OCI-LY7 (cell line): ENCODE results near the gene SS18. TPM values are rescaled to one million over a fixed set of nuclear protein-coding genes. Genes with fewer than 3 reads are reported as not detected.

Experiments used
- BruUV-seq: library from RNA; stranded (reverse); fragments of 400-500 nt; replicated peaks from 2 replicates; lab custom pipeline; 2021; lab: Mats Ljungman, UMichigan
- CTCF ChIA-PET: fragments of 300-600 bp; sonication (Branson Sonifier 250); formaldehyde crosslinking; loops from one replicate; lab custom pipeline; 2022; ENCODE audit warnings: antibody characterized with exemption; ENCODE audit not compliant: unreplicated experiment; lab: Charles Lee
- POLR2A ChIA-PET: fragments of 300-600 bp; sonication (Branson Sonifier 250); formaldehyde crosslinking; loops from one replicate; lab custom pipeline; 2022; ENCODE audit warnings: antibody characterized with exemption; lab: Charles Lee
- DNase-seq: peaks from one replicate; pipeline ENCODE4 v3.0.0-alpha.2; 2015; ENCODE audit warnings: low spot score
- H2AFZ ChIP-seq: fragments of 200-600 bp; sonication (generic), shearing (Covaris generic); 2 replicates; pipeline ENCODE4 v1.6.1; 2014; ENCODE audit warnings: mild to moderate bottlenecking, antibody characterized with exemption, low read length, moderate library complexity
- H3K27ac ChIP-seq: fragments of 200-600 bp; sonication (generic); 2 replicates; pipeline ENCODE4 v1.5.1; 2014; ENCODE audit warnings: mixed run types, low read depth, mild to moderate bottlenecking, moderate library complexity, low read length, inconsistent platforms; ENCODE audit not compliant: poor library complexity, severe bottlenecking
- H3K36me3 ChIP-seq: fragments of 200-600 bp; sonication (generic); 2 replicates; pipeline ENCODE4 v1.6.1; 2014; ENCODE audit warnings: mild to moderate bottlenecking, antibody characterized with exemption, low read length, moderate library complexity, mixed read lengths; ENCODE audit not compliant: insufficient read depth
- H3K4me1 ChIP-seq: fragments of 200-600 bp; sonication (generic); 2 replicates; pipeline ENCODE4 v1.5.1; 2014; ENCODE audit warnings: mild to moderate bottlenecking, low read length; ENCODE audit not compliant: insufficient read depth, poor library complexity, severe bottlenecking
- H3K4me2 ChIP-seq: fragments of 200-600 bp; sonication (generic); 2 replicates; pipeline ENCODE4 v1.6.1; 2014; ENCODE audit warnings: mild to moderate bottlenecking, low read length
- H3K4me3 ChIP-seq: fragments of 200-600 bp; sonication (generic); 2 replicates; pipeline ENCODE4 v1.5.1; 2014; ENCODE audit warnings: mild to moderate bottlenecking, low read depth, low read length; ENCODE audit not compliant: poor library complexity, severe bottlenecking
- H3K79me2 ChIP-seq: fragments of 200-600 bp; sonication (generic); 2 replicates; pipeline ENCODE4 v1.6.1; 2016; ENCODE audit warnings: low read depth, mild to moderate bottlenecking, low read length, moderate library complexity, mixed read lengths; ENCODE audit not compliant: insufficient read depth
- H3K9me2 ChIP-seq: fragments of 200-600 bp; sonication (generic); 2 replicates; pipeline ENCODE4 v1.6.1; 2016; ENCODE audit warnings: mild to moderate bottlenecking, low read length, mixed read lengths; ENCODE audit not compliant: insufficient read depth
- H3K9me3 ChIP-seq: fragments of 200-600 bp; sonication (generic); 2 replicates; pipeline ENCODE4 v1.6.1; 2014; ENCODE audit warnings: mild to moderate bottlenecking, mixed run types, low read length, mixed read lengths
- H4K20me1 ChIP-seq: fragments of 200-600 bp; sonication (generic); 2 replicates; pipeline ENCODE4 v1.6.1; 2014; ENCODE audit warnings: mild to moderate bottlenecking, antibody characterized with exemption, low read length, moderate library complexity, mixed read lengths; ENCODE audit not compliant: insufficient read depth
- EZH2phosphoT487 ChIP-seq: fragments of 200-600 bp; sonication (generic); IDR thresholded peaks from 2 replicates; pipeline ENCODE4 v1.6.1; 2018; ENCODE audit warnings: low read depth, borderline replicate concordance, mild to moderate bottlenecking, mixed run types, antibody characterized with exemption, low read length, moderate library complexity, mixed read lengths
- intact Hi-C: fragments of 100-400 bp; cut with micrococcal nuclease; formaldehyde crosslinking; loops from one replicate; pipeline ENCODE4 v1.10.0; 2022; ENCODE audit not compliant: unreplicated experiment
- total RNA-seq, 2 experiments: library from RNA; depleted of rRNA in 1 of 2; stranded (reverse); fragments of >200 nt in 1 of 2; shearing (Covaris generic) in 1 of 2; gene quantifications; 2 replicates each; pipeline ENCODE4 v1.2.3, GENCODE V29; 2014 to 2022
- TF ChIP-seq, protein P1 (sequence below): fragments of 200-600 bp; sonication (generic); conservative IDR thresholded peaks from 2 replicates; pipeline ENCODE4 v1.5.1; 2014; ENCODE audit warnings: mild to moderate bottlenecking, antibody characterized with exemption, low read length, moderate library complexity, mixed read lengths

Gene SS18
- total RNA-seq, 2 experiments from 2014 or later, result 155 to 192 TPM

DNA sequence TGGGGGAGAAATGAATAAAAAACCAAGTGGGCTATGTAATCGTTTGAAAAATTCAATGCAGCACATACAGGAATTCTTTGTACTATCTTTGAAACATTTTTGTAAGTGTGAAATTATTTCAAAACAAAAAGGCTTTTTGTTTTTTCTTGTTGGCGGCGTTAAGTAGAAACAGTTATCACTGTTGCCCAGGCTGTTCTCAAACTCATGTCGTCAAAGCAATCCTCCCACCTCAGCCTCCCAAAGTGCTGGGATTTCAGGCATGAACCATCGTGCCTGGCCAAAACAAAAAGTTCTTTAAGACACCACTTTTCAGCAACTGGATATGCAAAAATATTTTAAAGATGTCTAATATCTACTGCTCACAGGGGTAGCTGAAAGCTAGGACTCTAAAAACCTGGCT, 5.4 kb downstream of the SS18 start:
- Histone ChIP-seq H3K36me3 (peaks cover 83% of the 10 kb centered on the region), H3K4me2 (no peak overlapping the region), H3K27ac (no peak overlapping the region), H3K79me2 (peaks cover 99% of the 10 kb centered on the region), H3K9me3 (no peaks in the 10 kb centered on the region), H3K4me1 (peaks cover 33% of the 10 kb centered on the region), H3K9me2 (no peaks in the 10 kb centered on the region), H3K4me3 (no peak overlapping the region), H2AFZ (no peak overlapping the region), H4K20me1 (peaks cover 23% of the 10 kb centered on the region; the same call in 1 of the 2 replicates)
- no TSS peak for BruUV-seq
- POLR2A ChIA-PET, result no interaction called here
- intact Hi-C loops, result no loop called here
- DNase-seq, result no peak
- CTCF ChIA-PET, result no interaction called here
- TF ChIP-seq, protein P1, sequence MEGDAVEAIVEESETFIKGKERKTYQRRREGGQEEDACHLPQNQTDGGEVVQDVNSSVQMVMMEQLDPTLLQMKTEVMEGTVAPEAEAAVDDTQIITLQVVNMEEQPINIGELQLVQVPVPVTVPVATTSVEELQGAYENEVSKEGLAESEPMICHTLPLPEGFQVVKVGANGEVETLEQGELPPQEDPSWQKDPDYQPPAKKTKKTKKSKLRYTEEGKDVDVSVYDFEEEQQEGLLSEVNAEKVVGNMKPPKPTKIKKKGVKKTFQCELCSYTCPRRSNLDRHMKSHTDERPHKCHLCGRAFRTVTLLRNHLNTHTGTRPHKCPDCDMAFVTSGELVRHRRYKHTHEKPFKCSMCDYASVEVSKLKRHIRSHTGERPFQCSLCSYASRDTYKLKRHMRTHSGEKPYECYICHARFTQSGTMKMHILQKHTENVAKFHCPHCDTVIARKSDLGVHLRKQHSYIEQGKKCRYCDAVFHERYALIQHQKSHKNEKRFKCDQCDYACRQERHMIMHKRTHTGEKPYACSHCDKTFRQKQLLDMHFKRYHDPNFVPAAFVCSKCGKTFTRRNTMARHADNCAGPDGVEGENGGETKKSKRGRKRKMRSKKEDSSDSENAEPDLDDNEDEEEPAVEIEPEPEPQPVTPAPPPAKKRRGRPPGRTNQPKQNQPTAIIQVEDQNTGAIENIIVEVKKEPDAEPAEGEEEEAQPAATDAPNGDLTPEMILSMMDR, result no peak
- no peak for TF ChIP-seq EZH2phosphoT487

DNA sequence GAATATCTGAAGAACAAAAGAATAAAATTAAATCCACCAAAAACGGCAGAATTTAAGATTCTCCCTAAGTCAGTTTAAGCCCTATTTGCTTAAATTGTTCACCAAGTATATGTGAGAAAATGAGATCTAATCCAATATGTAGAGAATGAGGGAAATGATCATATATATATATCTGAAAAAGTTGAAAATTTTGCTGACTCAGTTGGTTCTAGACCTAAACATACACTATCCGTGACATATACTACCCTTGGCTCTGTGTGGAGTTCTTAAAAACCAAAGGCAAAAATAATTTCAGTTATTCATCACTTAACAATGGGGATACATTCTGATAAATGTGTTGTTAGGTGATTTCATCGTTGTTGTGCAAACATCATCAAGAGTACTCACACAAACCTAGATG, 7.3 kb downstream of the SS18 start:
- TF ChIP-seq, protein P1, result no peak
- TF ChIP-seq EZH2phosphoT487, result no peak
- POLR2A ChIA-PET, result interaction anchor here (1.2 kb wide), 1 partner anchor 133 kb away, joined by 3 read pairs; no protein-coding TSS in a partner anchor
- Histone ChIP-seq H4K20me1 (peaks cover 6% of the 10 kb centered on the region; the same call in 1 of the 2 replicates), H3K36me3 (peaks cover 96% of the 10 kb centered on the region), H3K9me3 (no peaks in the 10 kb centered on the region), H3K27ac (no peak overlapping the region), H3K79me2 (peaks cover 98% of the 10 kb centered on the region), H2AFZ (no peak overlapping the region), H3K9me2 (no peaks in the 10 kb centered on the region), H3K4me3 (no peak overlapping the region), H3K4me1 (peaks cover 32% of the 10 kb centered on the region), H3K4me2 (no peak overlapping the region)
- CTCF ChIA-PET, result no interaction called here
- intact Hi-C loops, result no loop called here
- BruUV-seq, result no TSS peak
- DNase-seq, result no peak

DNA sequence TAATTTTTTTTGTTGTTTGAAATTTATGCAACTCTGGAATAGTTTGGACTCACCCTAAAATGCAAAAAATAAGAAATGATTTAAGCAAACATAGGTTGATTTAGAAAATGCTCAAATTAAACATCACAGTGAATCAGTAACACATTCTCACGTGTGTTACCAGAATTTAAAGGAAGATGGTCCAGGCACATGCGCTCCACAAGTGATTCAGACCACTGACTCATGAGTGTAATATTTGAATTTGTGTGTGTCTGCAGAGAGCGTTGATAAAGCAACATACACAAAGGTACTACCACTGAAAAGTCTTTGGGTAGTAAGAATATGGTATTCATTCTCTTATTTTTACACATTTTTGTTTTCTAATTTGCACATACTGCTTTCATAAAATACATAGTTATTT, 7.9 kb downstream of the SS18 start:
- Histone ChIP-seq H3K36me3 (peaks cover 98% of the 10 kb centered on the region), H3K9me2 (no peaks in the 10 kb centered on the region), H3K4me1 (peaks cover 25% of the 10 kb centered on the region), H3K4me3 (no peak overlapping the region), H3K27ac (no peak overlapping the region), H2AFZ (no peak overlapping the region), H4K20me1 (peaks cover 5% of the 10 kb centered on the region; the same call in 1 of the 2 replicates), H3K4me2 (no peak overlapping the region), H3K9me3 (0 out of 2 replicates have a peak, but pooled peaks cover 3% of the 10 kb centered on the region), H3K79me2 (peaks cover 98% of the 10 kb centered on the region)
- ChIA-PET CTCF (no interaction called here), POLR2A (interaction anchor here (0.5 kb wide), 1 partner anchor 10 kb away, joined by 4 read pairs; no protein-coding TSS in a partner anchor)
- TF ChIP-seq, protein P1, result no peak
- TF ChIP-seq EZH2phosphoT487, result no peak
- DNase-seq, result no peak
- no TSS peak for BruUV-seq
- intact Hi-C loops, result no loop called here
